ENCODE results near the gene PTPN14.

PTPN14 gene

DNA sequence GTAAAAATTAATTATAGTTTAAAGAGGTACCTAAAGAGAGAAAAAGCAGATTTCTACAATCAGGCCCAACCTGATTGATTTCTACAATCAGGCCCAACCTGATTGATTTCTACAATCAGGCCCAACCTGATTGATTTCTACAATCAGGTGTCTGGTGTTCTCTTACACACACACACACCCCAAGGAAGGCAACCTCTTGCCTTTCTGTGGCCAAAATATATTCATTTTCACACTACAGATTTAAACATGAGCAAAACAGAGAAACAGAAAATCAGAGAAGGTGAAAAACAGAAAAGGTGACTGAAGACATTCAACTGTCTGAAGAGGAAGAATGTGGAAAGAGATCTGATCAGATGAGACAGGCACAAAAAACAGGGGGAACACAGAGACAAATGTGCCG is 166.0 kb downstream of the PTPN14 start:
- TF ChIP-seq POLR2A (IDR thresholded peaks at IDR 0.05; ENCODE audit: low read length) = no peak
- TF ChIP-seq GATA1 (IDR thresholded peaks at IDR 0.05; ENCODE audit: low read depth, low read length) = no peak
- no peak for DNase-seq

DNA sequence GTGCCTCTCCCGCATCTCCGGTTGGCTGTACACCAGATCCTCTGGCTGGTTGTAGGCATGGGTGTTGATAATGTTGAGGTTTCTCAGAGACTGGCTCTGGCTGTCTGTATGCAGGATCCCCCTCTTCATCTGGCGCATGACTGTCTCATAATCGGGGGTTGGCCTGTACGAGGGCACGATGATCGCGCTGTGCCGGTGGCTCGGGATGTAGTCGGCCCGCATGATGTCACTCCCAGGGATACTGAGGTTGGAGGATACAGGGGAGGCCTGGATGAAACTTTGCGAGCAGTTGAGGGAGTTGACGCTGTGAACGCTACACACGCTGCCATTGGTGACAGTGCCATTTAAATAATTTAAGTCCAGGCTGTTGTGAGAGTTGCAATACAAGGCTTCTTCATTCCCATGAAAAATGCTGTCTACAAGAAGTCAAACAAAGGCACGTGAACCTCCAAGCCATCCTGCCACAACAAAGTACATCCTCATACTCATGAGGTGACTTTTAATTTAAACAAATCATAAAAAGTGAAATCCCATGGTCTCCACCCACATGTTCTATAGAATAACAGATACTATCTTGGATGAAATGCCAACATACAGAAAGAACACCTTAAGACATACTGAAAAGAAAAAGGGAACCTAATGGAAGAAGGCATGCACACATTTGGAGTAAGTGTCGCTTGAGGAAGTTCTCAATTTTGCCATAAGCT is 166.9 kb downstream of the PTPN14 start:
- no peak for DNase-seq
- TF ChIP-seq POLR2A (IDR thresholded peaks at IDR 0.05; ENCODE audit: low read length) (no peak), GATA1 (IDR thresholded peaks at IDR 0.05; ENCODE audit: low read depth, low read length) (no peak)

GRCh38 chr1:214383381-214384372 is 167.7 kb downstream of the PTPN14 start:
- TF ChIP-seq POLR2A (IDR thresholded peaks at IDR 0.05; ENCODE audit: low read length) (no peak), GATA1 (IDR thresholded peaks at IDR 0.05; ENCODE audit: low read depth, low read length) (no peak)
- no peak for DNase-seq

- no peak for TF ChIP-seq POLR2A (IDR thresholded peaks at IDR 0.05; ENCODE audit: low read length)
- no peak for TF ChIP-seq GATA1 (IDR thresholded peaks at IDR 0.05; ENCODE audit: low read depth, low read length)
These were observed 170.3 kb downstream of the PTPN14 start for GRCh38 chr1:214380986-214381695.

DNA sequence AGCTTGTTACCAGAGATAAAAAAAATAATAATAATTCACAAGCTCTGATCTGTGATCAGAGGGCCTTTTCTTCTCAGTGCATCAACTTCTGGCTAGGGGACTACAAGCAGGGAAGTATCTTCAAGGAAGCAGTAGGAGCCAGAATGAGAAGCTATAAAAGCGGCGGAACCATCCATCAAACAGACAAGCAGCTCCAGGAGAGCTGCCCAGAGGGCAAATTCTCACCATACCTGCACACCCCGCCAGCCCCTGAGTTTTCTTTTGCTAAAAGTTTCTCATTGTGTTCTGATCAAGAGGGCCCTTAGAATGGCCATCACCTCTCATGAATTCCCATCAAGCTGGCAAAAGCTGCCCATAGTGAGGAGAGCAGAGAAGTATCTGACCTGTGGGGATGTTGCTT is 171.0 kb downstream of the PTPN14 start:
- no peak for DNase-seq
- TF ChIP-seq POLR2A (IDR thresholded peaks at IDR 0.05; ENCODE audit: low read length) = no peak
- TF ChIP-seq GATA1 (IDR thresholded peaks at IDR 0.05; ENCODE audit: low read depth, low read length) = no peak

More at GRCh38 chr1:214380986-214381695, 170.3 kb downstream of the PTPN14 start:
- no peak for DNase-seq

DNA sequence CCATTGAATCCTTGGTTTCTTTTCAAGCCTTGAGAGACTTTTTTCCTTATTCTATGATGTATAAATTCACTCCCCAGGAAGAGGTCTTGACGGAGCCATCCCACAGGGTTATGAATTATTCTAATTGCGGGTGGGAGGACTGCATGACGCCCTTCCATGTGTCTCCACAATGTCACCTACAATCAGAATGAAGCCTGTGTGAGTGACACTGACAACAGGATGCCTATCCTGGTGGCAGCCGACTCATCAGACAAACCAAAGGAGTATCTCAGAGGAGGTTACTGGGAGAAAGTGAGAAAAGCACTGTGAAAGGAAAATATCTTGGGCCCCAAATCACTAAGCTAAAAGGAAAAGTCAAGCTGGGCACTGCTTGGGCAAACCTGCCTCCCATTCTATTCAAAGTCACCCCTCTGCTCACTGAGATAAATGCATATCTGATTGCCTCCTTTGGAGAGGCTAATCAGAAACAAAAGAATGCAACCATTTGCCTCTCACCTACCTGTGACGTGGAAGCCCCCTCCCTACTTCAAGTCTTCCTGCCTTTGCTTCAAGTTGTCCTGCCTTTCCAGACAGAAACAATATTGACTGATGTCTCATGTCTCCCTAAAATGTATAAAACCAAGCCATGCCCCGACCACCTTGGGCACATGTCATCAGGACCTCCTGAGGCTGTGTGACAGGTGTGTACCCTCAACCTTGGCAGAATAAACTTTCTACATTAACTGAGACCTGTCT is 172.0 kb downstream of the PTPN14 start:
- TF ChIP-seq GATA1 (IDR thresholded peaks at IDR 0.05; ENCODE audit: low read depth, low read length) = no peak
- no peak for TF ChIP-seq POLR2A (IDR thresholded peaks at IDR 0.05; ENCODE audit: low read length)
- DNase-seq = no peak

DNA sequence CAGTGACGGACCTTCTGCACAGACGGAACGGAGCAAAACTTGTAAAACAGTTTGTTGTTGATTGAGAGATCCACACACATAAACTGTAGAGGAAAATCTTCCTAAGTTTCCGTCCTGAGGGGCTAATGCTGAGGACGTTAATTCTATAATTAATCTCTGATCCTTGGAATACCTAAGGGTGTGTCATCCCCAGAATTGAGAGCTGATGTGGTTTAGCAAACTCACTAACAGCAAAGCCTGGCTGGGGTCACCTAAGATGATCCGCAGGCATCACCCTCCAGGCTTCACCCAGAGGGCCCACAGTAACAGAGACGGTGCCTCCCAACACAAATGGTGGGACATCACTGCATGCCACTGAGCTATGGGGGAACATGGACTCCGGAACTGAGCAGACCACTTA is 172.9 kb downstream of the PTPN14 start:
- TF ChIP-seq GATA1 (IDR thresholded peaks at IDR 0.05; ENCODE audit: low read depth, low read length) = no peak
- TF ChIP-seq POLR2A (IDR thresholded peaks at IDR 0.05; ENCODE audit: low read length) = no peak
- no peak for DNase-seq

GRCh38 chr1:214377886-214378285 is 173.5 kb downstream of the PTPN14 start:
- TF ChIP-seq GATA1 (IDR thresholded peaks at IDR 0.05; ENCODE audit: low read depth, low read length) (no peak), POLR2A (IDR thresholded peaks at IDR 0.05; ENCODE audit: low read length) (no peak)
- DNase-seq = no peak

- TF ChIP-seq POLR2A (IDR thresholded peaks at IDR 0.05; ENCODE audit: low read length) (no peak), GATA1 (IDR thresholded peaks at IDR 0.05; ENCODE audit: low read depth, low read length) (no peak)
- DNase-seq = no peak
These were observed 173.9 kb downstream of the PTPN14 start for GRCh38 chr1:214377485-214377884.

- no peak for TF ChIP-seq GATA1 (IDR thresholded peaks at IDR 0.05; ENCODE audit: low read depth, low read length)
- TF ChIP-seq POLR2A (IDR thresholded peaks at IDR 0.05; ENCODE audit: low read length) = no peak
- no peak for DNase-seq
These were observed 179.3 kb downstream of the PTPN14 start for GRCh38 chr1:214372092-214372491.

DNA sequence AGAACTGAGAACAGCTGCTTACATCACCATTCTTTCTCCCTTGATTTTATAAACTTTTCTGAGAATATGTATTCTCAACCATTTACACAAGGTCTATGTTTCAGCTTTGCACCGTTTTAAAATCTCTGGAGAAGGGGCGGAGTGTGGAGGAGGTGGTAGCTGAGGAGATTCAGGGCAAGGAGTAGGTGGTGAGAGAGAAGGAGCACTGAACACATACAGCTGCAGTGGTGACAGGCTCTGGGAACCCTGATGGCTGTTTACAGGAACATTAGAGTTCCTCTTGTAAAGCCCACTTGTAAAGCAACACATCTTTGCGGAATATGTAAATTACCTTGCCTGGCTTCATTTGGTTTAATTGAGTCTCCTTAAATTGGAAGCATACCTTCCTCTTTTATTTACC is 180.8 kb downstream of the PTPN14 start:
- TF ChIP-seq GATA1 (IDR thresholded peaks at IDR 0.05; ENCODE audit: low read depth, low read length) (no peak), POLR2A (IDR thresholded peaks at IDR 0.05; ENCODE audit: low read length) (no peak)
- DNase-seq = no peak

DNA sequence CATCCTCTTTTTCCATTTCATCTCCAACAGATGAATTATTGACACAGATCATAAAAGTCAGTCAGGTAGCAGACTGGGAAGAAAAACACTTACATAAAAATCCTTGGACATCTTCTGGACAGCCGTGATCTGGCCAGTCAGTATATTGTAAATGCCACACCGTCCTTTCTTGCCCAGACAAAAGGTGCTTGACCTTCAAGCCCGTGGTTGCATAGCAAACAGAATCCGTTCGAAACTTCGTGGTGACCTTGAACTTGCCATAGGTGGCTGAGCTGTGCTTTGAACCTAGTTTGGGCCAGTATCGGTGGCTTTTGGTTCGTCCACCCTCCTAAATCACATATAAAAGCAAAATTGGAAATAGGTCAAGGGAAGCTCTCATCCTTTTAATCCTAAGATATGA is 182.0 kb downstream of the PTPN14 start:
- TF ChIP-seq POLR2A (IDR thresholded peaks at IDR 0.05; ENCODE audit: low read length) (no peak), GATA1 (IDR thresholded peaks at IDR 0.05; ENCODE audit: low read depth, low read length) (no peak)
- DNase-seq = no peak

DNA sequence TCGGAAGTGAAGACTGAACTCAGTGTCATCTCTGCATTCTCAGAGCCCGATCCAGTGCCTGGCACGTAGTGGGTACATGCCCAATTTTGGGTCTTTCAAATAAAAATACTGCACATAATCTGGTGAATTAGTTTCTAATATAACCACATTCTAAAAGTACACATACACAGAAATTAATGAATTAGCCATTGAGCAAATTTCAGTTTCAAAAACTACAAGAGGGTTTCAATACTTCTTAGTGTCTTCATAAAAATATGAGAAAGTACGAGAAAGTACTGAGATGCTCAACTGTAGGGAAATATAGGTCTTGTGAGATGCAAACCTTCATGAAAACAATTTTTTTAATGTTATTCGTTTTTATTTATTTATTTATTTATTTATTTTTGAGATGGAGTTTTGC is 183.6 kb downstream of the PTPN14 start:
- TF ChIP-seq POLR2A (IDR thresholded peaks at IDR 0.05; ENCODE audit: low read length) (no peak), GATA1 (IDR thresholded peaks at IDR 0.05; ENCODE audit: low read depth, low read length) (no peak)
- DNase-seq = no peak
